HG02973 (cell line): ENCODE results near the gene CBLB.

Experiments used
- ATAC-seq: cut with Tn5 transposase; IDR thresholded peaks from one replicate; pipeline ENCODE4 v1.9.1; 2021; ENCODE audit warnings: moderate library complexity; ENCODE audit not compliant: unreplicated experiment

CBLB gene

DNA sequence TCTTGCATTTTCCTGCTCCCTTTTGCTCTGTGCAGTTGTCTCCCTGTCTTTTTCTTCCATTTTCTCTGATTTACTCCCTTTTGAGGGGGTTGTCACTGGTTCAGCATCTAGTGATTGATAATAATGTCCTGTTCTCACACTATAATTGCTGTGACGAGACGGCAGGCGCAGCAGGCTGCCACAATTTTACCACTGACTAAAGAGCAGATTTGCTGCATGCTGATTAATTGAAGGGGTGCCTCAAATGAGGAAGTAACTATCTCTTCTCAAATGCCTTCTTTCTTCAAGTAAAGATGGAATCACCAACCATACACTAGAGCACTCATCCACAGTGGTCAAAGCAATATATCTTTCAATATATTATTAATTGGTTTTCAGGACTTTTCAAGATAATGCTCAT is 219.3 kb downstream of the CBLB start:
- no peak for ATAC-seq

DNA sequence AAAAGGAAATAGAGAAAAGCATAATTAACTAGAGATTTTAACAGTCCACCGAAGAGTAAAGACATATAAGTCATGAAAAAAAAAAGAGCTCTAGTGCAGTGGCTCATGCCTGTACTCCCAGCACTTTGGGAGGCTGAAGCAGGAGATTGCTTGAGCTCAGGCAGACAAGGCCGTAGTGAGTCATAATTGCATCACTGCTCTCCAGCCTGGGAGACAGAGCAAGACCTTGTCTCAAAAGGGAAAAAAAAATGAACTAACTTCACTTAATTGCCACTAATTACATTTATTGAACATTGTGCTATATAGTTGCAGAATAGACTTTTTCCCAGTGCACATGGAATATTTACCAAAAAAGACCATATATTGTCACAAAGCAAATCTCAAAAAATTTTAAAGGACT is 221.8 kb downstream of the CBLB start:
- no peak for ATAC-seq

- no peak for ATAC-seq
Observed at GRCh38 chr3:105639131-105639530, 229.7 kb downstream of the CBLB start.

GRCh38 chr3:105634708-105635107 is 234.1 kb downstream of the CBLB start:
- ATAC-seq, result no peak

- no peak for ATAC-seq
Observed at GRCh38 chr3:105629718-105630117, 239.1 kb downstream of the CBLB start.

- ATAC-seq, result no peak
Observed at GRCh38 chr3:105626739-105627138, 242.1 kb downstream of the CBLB start.

GRCh38 chr3:105622169-105622568 is 246.6 kb downstream of the CBLB start:
- ATAC-seq, result no peak

- ATAC-seq, result no peak
Observed at GRCh38 chr3:105620236-105620635, 248.6 kb downstream of the CBLB start.

DNA sequence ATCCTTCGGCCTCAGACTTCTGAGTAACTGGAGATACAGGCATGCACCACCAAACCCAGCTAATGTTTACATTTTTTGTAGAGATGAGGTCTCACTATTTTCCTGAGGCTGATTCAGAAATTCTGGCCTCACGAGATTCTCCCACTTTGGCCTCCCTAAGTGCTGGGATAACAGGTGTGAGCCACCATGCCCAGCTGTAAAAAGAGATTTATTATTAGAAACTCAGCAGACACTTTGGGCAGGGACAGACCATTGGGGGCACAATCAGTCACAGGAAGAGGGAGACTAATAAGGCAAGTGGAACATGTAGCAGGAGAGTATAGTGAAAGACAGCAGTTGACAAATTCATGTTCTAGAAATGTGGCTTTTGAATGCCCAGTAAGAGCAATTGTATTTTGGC is 249.2 kb downstream of the CBLB start:
- ATAC-seq, result no peak

DNA sequence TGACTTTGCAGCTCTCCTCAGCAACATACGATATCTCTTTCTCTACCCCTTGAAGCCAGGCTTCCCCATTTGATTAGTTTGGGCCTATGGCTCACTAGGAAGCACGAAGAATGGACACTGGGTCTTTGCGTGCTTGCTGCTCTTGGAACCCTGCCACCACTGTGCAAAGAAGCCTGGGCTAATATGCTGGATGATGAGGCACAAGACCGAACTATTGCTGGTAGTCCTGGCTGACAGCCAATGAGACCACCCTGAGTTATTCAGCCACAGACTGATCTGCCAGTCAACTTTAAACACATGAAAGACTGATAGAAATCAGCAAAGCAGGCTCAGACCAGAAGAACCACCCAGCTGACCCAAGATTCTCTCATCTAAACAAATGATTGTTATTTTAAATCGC is 250.3 kb downstream of the CBLB start:
- ATAC-seq, result no peak

DNA sequence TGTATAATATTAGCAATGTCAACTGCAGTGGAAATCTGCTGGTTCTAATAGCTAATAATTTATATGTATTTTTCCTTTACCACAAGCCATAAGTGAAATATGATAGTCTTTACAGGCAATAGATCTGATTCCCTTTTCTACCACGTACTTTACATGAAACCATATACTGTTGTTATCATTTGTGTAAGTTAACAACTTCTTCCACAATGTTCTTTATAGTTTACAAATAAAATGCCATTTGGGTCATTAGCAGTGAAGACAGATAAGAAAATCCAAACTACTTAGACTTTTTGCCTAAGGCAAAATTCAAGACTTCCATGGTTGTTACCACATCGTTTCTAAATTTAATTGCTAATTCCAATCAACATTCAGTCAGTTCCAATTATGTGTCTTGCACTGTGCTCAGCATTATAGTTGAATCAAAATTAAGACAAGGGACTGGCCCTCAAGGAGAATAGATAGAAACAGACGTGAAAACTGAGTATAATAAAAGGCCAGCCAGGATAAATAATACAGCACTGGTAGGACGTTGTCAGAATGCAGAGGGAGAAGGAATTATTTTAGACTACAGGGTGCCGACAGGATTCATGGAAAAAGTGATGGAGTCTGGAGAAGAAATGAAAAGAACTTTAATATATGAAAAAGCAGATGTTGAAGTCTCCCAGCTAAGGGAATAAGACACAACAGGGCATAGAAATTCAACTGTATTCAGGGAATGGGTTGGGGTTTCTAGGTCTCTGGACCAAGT is 252.3 kb downstream of the CBLB start:
- ATAC-seq, result no peak

- no peak for ATAC-seq
Observed at GRCh38 chr3:105615814-105616213, 253.0 kb downstream of the CBLB start.

GRCh38 chr3:105614288-105615030 is 254.4 kb downstream of the CBLB start:
- no peak for ATAC-seq

DNA sequence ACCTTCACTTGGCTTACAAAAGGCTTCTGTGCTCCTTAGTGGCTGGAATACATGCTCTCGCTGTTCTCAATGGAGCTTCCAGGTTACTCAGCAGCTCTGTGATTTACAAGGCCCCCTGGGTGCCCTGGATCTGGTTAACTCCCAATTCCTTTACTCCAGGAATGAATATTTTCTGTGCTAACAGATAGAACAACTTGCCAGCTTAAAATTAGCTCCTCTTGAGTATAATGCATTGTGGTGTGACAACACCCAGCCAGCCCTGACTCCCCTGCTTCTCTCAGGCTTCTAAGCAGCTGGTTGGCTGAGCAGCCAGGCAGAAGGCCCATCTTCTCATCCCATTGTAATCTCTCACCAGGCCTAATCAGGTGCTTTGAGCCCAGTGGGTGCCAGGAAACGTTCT is 255.7 kb downstream of the CBLB start:
- no peak for ATAC-seq

- ATAC-seq, result no peak
Observed at GRCh38 chr3:105611304-105612192, 257.3 kb downstream of the CBLB start.

GRCh38 chr3:105610473-105610872 is 258.3 kb downstream of the CBLB start:
- ATAC-seq, result no peak

DNA sequence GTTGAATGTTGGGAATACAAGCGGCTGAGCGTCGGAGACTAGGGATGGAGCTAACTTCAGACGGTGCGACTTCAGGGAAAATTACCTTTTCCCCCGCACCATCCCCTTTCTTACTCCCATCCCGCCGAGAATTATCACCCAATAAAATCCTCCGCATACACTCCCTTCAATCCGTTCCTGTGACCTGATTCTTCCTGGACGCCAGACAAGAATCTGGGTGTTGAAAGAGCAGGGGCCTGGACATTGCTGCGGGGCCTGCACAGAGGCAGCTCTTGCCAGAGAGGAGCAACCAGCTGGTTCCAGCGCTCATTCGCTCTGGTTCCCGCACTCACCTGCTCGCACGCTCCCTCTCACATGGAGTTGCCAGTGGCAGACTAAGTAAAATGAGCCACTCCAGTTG is 260.2 kb downstream of the CBLB start:
- ATAC-seq, result no peak

DNA sequence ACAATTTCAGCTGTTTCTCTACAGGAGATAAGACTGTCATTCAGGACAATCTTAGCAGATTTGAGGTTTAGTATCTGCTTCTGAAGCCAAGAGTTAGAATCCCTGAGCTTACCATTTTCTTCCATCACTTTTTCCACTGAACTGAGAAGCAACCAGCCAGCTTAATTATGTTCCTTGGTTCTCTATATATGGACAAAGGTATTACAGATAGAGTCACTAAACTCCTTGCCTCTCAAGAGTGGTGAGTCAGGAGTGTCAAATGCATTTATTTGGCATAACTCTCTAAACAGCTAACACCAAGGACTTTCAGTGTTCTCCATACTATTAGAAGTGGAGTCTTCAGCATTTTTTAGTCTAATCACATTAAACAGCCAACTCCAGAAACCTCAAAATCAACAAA is 262.8 kb downstream of the CBLB start:
- no peak for ATAC-seq
